GM18511 (cell line): Measurements from ENCODE around the gene SCN10A.

Experiments
- ATAC-seq: cut with Tn5 transposase; IDR thresholded peaks from one replicate; pipeline ENCODE4 v1.9.1; 2021; ENCODE audit warnings: mild to moderate bottlenecking, moderate library complexity; ENCODE audit not compliant: unreplicated experiment

The SCN10A gene

DNA sequence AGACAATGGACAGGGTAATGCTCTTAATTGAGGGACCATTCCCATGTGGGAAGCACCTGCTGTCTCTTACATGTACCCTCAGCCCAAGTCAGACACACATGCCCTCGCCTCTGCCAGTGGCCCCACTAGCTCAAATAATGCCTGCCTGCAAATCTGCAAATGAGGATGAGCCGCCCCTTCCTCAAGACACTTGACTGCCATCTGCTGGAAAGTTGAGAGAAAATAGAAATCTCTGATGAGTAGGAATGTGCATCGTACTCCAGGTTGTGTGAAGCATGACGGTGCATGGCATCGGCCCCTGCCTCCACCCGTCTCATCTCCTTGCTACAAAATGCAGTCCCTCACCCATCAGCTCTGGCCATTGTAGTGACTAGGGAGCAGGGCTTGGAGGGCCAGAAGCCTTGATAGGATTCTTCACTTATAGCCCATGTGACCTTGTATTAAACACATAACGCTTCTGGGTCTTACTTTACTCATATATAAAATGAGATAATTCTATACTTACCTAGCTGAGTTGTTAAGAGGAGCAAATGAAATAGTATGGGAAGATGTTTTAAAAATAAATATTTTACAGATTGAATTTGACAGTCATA is 160.2 kb downstream of the SCN10A start:
- no peak for ATAC-seq

DNA sequence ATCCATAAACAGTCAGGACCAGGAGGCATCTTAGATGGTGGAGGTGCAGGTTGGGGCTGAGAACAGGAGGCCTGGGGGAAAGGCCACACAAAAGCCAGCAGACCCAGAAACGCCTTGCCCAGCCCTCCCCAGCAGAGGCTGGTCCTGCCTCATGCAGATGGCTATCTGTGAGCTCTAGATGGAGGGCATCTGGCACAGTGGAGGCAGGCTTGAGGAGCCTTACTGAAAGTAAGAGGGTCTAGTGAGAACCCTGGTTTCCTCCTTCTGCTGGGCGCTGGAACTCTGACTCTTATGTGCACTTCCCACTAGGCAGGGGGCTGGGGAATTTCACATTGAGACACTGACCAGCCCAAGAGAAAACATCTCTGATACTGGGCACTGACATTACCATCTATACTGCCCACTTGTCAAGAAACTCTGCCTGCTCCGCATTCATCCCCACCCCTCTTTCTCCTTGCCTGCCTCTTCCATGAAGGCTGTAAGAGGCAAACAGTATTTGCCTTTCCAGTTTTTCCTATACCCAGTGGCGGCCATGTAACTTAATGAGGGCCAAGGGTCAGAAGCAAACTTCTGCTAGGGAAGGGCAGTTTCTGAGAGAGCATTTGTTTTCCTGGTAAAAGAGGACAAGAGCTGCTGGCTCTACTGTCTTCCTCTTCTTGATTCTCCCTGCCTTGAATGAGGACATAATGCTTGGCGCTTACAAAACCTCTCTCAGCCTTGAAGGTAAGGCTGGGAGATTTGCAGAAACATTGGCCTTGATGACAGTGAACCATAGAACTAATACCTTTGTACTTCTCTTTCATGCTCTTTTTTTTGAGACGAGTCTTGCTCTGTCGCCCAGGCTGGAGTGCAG is 162.1 kb downstream of the SCN10A start:
- no peak for ATAC-seq

GRCh38 chr3:38652934-38653333 is 163.1 kb downstream of the SCN10A start:
- ATAC-seq = no peak

- ATAC-seq = peak; percentile 72
These were observed 164.7 kb downstream of the SCN10A start for GRCh38 chr3:38651153-38651789.

DNA sequence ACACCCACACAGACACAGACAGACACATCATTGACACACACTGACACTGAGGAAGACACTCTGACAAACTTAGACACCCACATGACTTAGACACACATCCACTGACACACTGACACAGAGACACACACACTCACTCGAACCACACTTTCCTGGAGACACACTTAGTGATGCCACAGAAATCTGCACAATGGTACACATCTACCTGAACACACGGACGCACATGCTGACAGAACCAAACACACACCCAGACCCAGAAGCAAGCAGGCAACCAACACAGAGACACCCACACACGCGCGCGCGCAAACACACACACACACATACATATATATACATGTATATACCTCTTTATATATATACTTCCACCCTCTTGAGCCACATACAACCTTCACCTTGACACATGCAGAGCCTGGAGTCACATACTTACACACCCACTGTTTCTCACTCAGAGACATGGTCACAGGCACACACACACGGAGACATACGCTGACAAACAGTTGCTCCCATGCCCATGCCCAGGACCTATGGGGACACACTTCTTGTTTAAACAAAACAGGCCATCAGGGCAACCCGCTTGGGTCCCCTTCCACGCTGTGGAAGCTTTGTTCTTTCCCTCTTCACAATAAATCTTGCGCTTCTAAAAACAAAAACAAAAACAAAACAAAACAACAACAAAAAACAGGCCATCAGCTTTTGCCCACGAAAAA is 165.6 kb downstream of the SCN10A start:
- ATAC-seq = peak; percentile 3

GRCh38 chr3:38649500-38650247 is 166.3 kb downstream of the SCN10A start, which contains the start of gene SCN5A:
Gene SCN5A (minus strand): TSS chr3:38649687. CDS start chr3:38633307, 16,380 bp downstream.
- peak; percentile 61 for ATAC-seq

GRCh38 chr3:38648659-38649499 is 167.1 kb downstream of the SCN10A start:
- no peak for ATAC-seq

DNA sequence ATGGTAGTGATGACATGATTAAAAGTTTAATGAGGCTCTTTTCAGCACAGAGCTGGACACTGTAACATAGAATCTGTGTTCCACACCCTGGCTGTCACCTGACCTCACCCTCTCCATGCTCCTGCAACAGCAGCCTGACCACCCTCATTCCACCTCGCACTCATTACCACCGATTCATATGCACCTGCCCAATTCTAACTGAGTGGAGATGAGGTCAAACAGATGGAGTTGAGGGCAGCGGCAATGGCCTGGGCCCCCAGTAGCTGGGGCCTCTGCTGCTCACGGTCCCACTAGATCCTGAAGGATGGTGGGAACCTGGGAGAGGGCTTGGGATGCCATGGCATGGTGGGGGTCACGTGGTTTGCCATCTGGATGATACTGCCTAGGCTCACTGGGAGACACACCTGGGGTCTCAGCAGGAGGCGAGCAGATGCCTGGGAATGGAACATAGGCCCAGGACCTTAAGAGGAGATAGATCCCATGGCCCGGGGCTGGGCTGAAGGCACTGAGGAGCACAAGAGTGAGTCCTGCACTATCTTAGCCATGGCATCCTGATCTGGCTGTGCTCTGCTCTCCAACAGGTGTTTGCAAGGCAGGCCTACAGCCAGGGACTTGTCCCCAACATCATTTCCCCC is 167.9 kb downstream of the SCN10A start:
- no peak for ATAC-seq

DNA sequence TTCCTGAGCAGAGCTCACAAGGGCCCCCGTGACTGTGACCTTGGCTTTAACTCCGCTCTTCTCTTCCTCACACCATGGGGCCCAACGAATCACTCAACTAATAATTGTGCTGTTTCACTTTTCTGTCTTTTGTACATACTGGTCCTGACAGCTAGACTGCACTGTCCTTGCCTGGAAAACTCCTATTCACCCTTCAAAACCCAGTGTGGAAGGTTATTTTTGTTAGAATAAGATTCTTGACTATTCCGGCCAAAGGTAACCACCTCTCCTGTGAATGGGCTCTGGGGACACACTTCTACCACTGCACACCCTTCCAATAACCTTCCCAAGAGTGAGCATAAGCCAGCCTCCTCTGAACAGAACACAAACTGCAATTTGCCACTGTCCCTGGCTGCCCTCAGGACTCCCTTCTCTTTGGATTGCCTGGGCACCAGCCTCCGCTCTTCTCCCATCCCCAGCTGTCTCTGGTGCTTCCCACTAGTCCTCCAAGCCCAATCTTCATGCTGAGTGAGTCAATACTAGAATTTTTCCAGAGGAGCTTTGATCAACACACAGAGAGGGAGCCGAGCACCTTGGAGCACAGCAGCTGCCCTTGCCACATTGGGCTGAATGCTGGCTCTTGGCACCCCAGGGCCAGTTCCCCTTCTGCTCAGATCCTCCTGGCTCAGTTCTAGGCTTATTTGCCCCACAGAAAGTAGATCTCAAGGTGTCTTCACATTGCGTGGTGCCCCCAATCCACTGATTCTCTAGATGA is 168.6 kb downstream of the SCN10A start:
- ATAC-seq = no peak
